HEK293 (cell line): ENCODE measurements around the gene ANTKMT.
A peak's percentile ranks its signal among the peaks of the same experiment; 100 is the strongest.

ENCODE experiments used
- CTCF ChIP-seq: fragments of 450-650 bp; formaldehyde crosslinking; IDR thresholded peaks from 2 replicates; pipeline ENCODE4 v1.5.1; 2016; ENCODE audit warnings: missing biosample characterization, missing genetic modification characterization
- GLI4 ChIP-seq: fragments of 450-650 bp; formaldehyde crosslinking; IDR thresholded peaks from 2 replicates; pipeline ENCODE4 v1.5.1; 2016; ENCODE audit warnings: missing biosample characterization, missing genetic modification characterization
- KLF8 ChIP-seq: fragments of 450-650 bp; formaldehyde crosslinking; IDR thresholded peaks from 2 replicates; pipeline ENCODE4 v1.5.1; 2016; ENCODE audit warnings: missing biosample characterization, missing genetic modification characterization
- SP2 ChIP-seq: fragments of 450-650 bp; formaldehyde crosslinking; IDR thresholded peaks from 2 replicates; pipeline ENCODE4 v1.5.1; 2016; ENCODE audit warnings: missing biosample characterization, missing genetic modification characterization
- TSHZ1 ChIP-seq: fragments of 450-650 bp; formaldehyde crosslinking; IDR thresholded peaks from 2 replicates; pipeline ENCODE4 v1.5.1; 2016; ENCODE audit warnings: missing biosample characterization, missing genetic modification characterization, borderline replicate concordance
- YY1 ChIP-seq: fragments of 450-650 bp; formaldehyde crosslinking; IDR thresholded peaks from 2 replicates; pipeline ENCODE4 v1.5.1; 2018; ENCODE audit warnings: missing biosample characterization, missing genetic modification characterization
- ZBTB49 ChIP-seq: fragments of 450-650 bp; formaldehyde crosslinking; IDR thresholded peaks from 2 replicates; pipeline ENCODE4 v1.5.1; 2016; ENCODE audit warnings: missing biosample characterization, missing genetic modification characterization, low read depth
- ZNF138 ChIP-seq: fragments of 450-650 bp; formaldehyde crosslinking; IDR thresholded peaks from 2 replicates; pipeline ENCODE4 v1.5.1; 2016; ENCODE audit warnings: missing biosample characterization, missing genetic modification characterization, borderline replicate concordance
- ZNF221 ChIP-seq: fragments of 450-650 bp; formaldehyde crosslinking; IDR thresholded peaks from 2 replicates; pipeline ENCODE4 v1.5.1; 2017; ENCODE audit warnings: missing biosample characterization, missing genetic modification characterization, borderline replicate concordance
- ZNF704 ChIP-seq: fragments of 450-650 bp; formaldehyde crosslinking; IDR thresholded peaks from 2 replicates; pipeline ENCODE4 v1.5.1; 2016; ENCODE audit warnings: missing biosample characterization, missing genetic modification characterization
- ZSCAN5A ChIP-seq: fragments of 450-650 bp; formaldehyde crosslinking; IDR thresholded peaks from 2 replicates; pipeline ENCODE4 v1.5.1; 2016; ENCODE audit warnings: missing biosample characterization, missing genetic modification characterization
- TF ChIP-seq, protein P1 (sequence below): fragments of 450-650 bp; formaldehyde crosslinking; IDR thresholded peaks from 2 replicates; pipeline ENCODE4 v1.5.1; 2016; ENCODE audit warnings: missing biosample characterization, missing genetic modification characterization

GRCh38 chr16:674968-675883 is 45.7 kb upstream of the ANTKMT start, which contains the start of gene RHBDL1:
- TF ChIP-seq CTCF (tag by site-specific recombination) (no peak), ZNF138 (tag by site-specific recombination) (no peak), ZBTB49 (tag by site-specific recombination) (no peak), YY1 (tag by site-specific recombination) (no peak), ZNF221 (tag by site-specific recombination) (no peak), ZSCAN5A (tag by site-specific recombination) (no peak), ZNF704 (tag by site-specific recombination) (no peak), KLF8 (tag by site-specific recombination) (peak; percentile 41; the same call in 1 of the 2 replicates), GLI4 (tag by site-specific recombination) (no peak), SP2 (tag by site-specific recombination) (peak; percentile 46; the same call in 1 of the 2 replicates), TSHZ1 (tag by site-specific recombination) (no peak)
- TF ChIP-seq, protein P1, sequence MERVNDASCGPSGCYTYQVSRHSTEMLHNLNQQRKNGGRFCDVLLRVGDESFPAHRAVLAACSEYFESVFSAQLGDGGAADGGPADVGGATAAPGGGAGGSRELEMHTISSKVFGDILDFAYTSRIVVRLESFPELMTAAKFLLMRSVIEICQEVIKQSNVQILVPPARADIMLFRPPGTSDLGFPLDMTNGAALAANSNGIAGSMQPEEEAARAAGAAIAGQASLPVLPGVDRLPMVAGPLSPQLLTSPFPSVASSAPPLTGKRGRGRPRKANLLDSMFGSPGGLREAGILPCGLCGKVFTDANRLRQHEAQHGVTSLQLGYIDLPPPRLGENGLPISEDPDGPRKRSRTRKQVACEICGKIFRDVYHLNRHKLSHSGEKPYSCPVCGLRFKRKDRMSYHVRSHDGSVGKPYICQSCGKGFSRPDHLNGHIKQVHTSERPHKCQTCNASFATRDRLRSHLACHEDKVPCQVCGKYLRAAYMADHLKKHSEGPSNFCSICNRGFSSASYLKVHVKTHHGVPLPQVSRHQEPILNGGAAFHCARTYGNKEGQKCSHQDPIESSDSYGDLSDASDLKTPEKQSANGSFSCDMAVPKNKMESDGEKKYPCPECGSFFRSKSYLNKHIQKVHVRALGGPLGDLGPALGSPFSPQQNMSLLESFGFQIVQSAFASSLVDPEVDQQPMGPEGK (tag by site-specific recombination): peak; percentile 57; the same call in 1 of the 2 replicates
